Measurements from ENCODE around the gene ENTPD1. TPM values are rescaled to one million over a fixed set of nuclear protein-coding genes. Genes with fewer than 3 reads are reported as not detected.
A peak's percentile ranks its signal among the peaks of the same experiment; 100 is the strongest.
"Not testable (repeated sequence)": the region's sequence is repeated elsewhere in the genome, so short reads cannot be mapped to it uniquely, and the experiment has no call there.

The ENTPD1 gene
- total RNA-seq, 1 donor from 2014 or later = 32.2 TPM

- DNase-seq = no peak
These were observed 111.9 kb downstream of the ENTPD1 start for GRCh38 chr10:95867866-95868265.

GRCh38 chr10:95872158-95872711, 116.3 kb downstream of the ENTPD1 start:
- no peak for DNase-seq

GRCh38 chr10:95873139-95873538, 117.2 kb downstream of the ENTPD1 start:
- no peak for DNase-seq

DNA sequence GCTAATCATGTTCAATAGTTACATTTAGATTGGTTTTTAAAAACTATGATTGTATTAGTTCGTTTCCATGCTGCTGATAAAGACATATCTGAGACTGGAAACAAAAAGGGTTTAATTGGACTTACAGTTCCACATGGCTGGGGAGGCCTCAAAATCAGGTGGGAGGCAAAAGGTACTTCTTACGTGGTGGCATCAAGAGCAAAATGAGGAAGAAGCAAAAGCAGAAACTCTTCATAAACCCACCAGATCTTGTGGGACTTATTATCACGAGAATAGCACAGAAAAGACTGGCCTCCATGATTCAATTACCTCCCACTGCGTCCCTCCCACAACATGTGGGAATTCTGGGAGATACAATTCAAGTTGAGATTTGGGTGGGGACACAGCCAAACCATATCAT, 117.7 kb downstream of the ENTPD1 start:
- DNase-seq = no peak

DNA sequence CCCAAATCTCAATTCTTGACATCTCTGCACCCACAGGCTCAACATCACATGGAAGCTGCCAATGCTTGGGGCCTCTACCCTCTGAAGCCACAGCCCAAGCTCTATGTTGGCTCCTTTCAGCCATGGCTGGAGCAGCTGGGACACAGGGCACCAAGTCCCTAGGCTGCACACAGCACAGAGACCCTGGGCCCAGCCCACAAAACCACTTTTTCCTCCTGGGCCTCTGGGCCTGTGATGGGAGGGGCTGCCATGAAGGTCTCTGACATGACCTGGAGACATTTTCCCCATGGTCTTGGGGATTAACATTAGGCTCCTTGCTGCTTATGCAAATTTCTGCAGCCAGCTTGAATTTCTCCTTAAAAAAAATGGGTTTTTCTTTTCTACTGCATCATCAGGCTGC, 118.8 kb downstream of the ENTPD1 start:
- DNase-seq = not testable (repeated sequence)

- no peak for DNase-seq
These were observed 120.8 kb downstream of the ENTPD1 start for GRCh38 chr10:95876756-95877155.

DNA sequence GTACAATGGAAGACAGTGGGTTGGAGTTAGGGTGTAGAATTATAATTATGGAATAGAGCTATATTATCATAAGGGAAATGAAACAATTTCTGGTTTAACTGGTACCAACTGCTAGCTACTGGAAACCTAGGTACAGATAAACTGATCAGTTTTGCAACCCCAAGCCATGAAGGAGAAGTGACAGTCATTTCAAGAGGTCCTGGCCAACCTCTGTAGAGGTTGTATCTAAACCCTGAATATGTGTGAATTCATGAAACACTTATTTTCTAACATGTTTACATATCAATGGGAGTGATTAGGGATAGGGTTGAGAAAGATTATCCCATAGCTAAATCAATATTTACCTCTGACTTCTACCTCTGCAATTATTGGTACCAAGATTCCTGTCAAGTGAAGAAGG, 121.9 kb downstream of the ENTPD1 start:
- no peak for DNase-seq

DNA sequence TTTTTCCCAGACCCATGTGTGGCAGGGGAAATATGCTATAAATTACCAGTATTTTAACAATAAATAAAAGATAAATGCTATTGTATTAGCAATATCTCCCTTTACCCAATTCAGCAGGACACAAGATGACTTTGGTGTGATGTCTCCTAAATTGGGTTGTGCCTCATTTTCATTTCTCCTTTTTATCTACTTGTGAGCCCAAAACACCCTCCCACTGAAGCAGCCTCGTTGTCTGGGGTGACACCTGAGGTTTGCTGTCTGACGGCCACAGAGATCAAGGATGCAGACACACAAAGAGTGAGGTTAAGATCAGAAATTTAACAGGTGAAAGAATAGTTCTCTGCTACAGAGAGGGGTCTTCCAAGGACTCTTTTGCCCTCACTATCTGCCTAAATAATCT, 124.7 kb downstream of the ENTPD1 start:
- DNase-seq = no peak

DNA sequence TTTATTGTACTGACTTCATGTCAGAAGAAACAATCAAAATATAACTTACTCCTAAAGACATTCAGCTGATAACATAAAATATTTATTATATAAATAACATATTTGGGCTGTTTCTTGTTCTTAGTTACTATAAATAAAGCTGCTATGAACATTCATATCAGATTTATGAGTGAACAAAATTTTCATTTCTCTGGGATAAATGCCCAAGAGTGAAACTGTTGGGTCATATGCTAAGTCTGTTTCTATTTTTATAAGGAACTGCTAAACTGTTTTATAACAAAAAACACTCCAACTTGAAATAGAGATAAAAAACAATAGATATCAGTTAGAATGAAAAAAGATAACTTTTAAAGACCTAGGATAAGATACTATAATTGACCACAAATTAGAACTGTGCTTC, 125.4 kb downstream of the ENTPD1 start:
- DNase-seq = no peak

- DNase-seq = no peak
These were observed 133.9 kb downstream of the ENTPD1 start for GRCh38 chr10:95889830-95890229.

DNA sequence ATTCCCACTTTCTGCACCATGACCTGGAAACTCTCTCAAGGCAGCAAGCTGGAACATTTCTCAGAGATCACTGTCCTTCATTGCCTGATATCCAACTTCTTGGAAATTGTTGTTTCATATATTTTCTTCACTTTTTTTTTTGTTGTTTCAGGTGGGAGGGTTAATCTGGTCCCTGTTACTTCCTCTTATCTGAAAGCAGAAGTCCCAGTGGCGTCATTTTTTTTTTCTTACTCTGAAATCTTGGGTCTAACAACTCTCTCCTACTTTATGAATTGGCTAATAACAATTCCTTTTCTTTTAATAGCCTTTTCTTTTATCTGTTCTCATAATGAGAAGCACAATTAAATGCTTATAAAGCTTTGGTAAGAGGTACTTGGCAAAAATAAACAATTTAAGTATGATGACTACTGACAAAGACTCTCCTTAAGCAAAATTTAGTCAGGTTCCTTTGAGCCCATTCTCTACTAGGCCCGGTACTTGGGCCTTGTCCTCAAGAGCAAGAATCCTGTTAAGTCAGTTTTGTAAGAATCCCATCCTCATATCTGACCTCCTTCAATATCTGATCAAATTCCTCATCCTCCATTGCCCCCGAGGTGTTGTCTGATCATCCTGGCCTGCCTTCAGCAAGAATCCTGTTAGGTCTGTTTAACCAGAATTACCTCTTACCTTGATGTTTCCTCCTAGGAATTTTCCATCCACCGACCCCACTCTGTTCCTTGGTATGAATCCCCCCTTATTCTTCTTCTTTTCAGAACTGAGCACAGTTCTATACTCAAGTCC, 140.3 kb downstream of the ENTPD1 start:
- no peak for DNase-seq

DNA sequence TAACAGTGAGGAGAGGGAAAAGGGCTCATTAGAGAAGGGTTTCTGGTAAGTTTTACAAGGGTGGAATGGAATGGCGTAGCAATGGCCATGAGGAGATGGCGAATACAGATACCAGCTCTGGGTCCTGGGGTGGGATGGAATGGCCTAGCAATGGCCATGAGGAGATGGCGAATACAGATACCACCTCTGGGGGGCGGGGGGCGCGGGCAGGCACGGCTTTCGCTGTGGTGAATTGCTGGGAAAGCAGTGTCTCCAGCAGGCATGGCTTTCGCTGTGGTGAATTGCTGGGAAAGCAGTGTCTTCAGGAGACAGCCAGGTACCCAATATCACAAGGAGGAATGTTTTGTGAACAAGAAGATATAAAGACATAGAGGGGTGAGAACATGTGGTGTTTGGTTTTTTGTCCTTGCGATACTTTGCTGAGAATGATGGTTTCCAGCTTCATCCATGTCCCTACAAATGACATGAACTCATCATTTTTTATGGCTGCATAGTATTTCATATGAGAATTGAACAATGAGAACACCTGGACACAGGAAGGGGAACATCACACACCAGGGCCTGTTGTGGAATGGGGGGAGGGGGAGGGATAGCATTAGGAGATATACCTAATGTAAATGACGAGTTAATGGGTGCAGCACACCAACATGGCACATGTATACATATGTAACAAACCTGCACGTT, 150.1 kb downstream of the ENTPD1 start:
- DNase-seq = not testable (repeated sequence)

DNA sequence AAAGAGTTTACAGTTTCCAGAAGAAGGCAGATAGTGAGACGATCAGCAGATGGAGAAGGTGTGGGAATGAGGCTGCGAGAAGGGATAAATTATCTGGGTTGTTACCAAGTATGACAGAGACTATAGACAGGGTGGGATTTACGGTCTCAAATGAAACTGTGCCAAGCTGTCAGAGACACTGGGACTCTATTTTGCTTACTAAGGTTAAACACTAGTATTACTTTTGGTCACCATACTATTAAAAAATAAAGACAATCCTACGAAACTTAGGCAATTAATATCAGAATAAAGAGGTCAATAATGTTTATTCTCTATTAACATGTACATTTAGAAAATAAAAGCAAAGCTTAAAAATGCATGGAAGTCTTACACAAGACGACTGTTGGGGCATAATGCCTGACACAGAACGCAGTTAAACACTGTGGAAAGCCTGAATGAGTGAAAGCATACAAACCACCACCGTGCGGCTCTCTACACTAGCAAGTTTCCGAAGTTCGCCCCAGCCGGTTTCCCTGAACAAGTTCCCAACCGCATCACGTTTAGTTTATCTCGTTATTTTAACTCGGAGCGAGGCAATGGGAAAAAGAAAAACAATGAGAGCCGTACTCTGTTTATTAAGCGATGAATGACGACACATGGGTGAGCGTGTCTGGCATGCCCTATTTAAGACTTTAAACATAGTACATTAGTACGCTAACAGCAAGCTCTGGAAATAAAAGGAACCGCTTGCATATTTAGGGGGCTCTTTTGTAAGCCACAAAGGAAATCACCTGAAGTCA, 150.9 kb downstream of the ENTPD1 start:
- peak; percentile 75 for DNase-seq

- DNase-seq = peak; percentile 86
These were observed 151.7 kb downstream of the ENTPD1 start, which contains the start of gene CC2D2B for GRCh38 chr10:95907456-95908253. Gene CC2D2B (plus strand): TSS chr10:95907975. CDS start chr10:95911324, 3,349 bp downstream.

GRCh38 chr10:95908450-95908849, 152.5 kb downstream of the ENTPD1 start:
- DNase-seq = no peak

- DNase-seq = no peak
These were observed 153.6 kb downstream of the ENTPD1 start for GRCh38 chr10:95909561-95909960.

GRCh38 chr10:95916039-95916438, 160.1 kb downstream of the ENTPD1 start:
- DNase-seq = not testable (repeated sequence)

Other genes starting within 250 kb of the ENTPD1 start
- gene SORBS1, start 194.8 kb upstream of the ENTPD1 start, total RNA-seq = 0.68 and 3.6 TPM in 2 replicates
- 104 and 110 TPM in 2 replicates for gene ALDH18A1, start 99.5 kb upstream of the ENTPD1 start, total RNA-seq
- gene TCTN3, start 62.2 kb upstream of the ENTPD1 start, total RNA-seq = 34.2 and 63.0 TPM in 2 replicates
- gene CC2D2B, start 151.8 kb downstream of the ENTPD1 start, total RNA-seq = 0.88 and 1.2 TPM in 2 replicates